ENCODE measurements around the gene FTL.

DNA sequence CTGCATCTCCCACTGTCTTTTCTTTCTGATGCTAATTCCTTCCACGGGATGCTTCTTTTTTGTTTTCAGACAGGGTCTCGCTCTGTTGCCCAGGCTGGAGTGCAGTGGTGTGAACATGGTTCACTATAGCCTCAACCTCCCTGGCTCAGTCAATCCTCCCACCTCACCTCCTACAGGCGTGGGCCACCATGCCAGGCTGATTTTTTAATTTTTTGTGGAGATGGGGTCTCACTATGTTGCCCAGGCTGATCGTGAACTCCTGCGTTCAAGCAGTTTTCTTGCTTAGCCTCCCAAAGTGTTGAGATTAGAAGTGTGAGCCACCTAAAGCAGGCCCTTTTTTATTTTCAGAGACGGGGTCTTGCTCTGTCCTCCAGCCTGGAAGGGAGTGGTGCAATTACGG is 23.2 kb downstream of the FTL start:
- no peak for TF ChIP-seq TP53 (CRISPR knock-in tag; IDR thresholded peaks at IDR 0.05)
- no peak for TF ChIP-seq JUN (IDR thresholded peaks at IDR 0.05)
- TF ChIP-seq BHLHE40 (IDR thresholded peaks at IDR 0.05; ENCODE audit: low read depth, low read length), result no peak
- TF ChIP-seq, protein P1, sequence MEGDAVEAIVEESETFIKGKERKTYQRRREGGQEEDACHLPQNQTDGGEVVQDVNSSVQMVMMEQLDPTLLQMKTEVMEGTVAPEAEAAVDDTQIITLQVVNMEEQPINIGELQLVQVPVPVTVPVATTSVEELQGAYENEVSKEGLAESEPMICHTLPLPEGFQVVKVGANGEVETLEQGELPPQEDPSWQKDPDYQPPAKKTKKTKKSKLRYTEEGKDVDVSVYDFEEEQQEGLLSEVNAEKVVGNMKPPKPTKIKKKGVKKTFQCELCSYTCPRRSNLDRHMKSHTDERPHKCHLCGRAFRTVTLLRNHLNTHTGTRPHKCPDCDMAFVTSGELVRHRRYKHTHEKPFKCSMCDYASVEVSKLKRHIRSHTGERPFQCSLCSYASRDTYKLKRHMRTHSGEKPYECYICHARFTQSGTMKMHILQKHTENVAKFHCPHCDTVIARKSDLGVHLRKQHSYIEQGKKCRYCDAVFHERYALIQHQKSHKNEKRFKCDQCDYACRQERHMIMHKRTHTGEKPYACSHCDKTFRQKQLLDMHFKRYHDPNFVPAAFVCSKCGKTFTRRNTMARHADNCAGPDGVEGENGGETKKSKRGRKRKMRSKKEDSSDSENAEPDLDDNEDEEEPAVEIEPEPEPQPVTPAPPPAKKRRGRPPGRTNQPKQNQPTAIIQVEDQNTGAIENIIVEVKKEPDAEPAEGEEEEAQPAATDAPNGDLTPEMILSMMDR (IDR thresholded peaks at IDR 0.05), result no peak
- TF ChIP-seq EP300 (IDR thresholded peaks at IDR 0.05), result no peak
- no peak for TF ChIP-seq CHD2 (IDR thresholded peaks at IDR 0.05; ENCODE audit: low read length, partially characterized antibody)
- no peak for TF ChIP-seq POLR2A (IDR thresholded peaks at IDR 0.05; ENCODE audit: low read length)
- no peak for TF ChIP-seq CEBPB (IDR thresholded peaks at IDR 0.05)
- TF ChIP-seq, protein P2, sequence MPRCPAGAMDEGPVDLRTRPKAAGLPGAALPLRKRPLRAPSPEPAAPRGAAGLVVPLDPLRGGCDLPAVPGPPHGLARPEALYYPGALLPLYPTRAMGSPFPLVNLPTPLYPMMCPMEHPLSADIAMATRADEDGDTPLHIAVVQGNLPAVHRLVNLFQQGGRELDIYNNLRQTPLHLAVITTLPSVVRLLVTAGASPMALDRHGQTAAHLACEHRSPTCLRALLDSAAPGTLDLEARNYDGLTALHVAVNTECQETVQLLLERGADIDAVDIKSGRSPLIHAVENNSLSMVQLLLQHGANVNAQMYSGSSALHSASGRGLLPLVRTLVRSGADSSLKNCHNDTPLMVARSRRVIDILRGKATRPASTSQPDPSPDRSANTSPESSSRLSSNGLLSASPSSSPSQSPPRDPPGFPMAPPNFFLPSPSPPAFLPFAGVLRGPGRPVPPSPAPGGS (IDR thresholded peaks at IDR 0.05), result no peak
- TF ChIP-seq RAD21 (conservative IDR thresholded peaks at IDR 0.05 in 1 of 2, IDR thresholded peaks at IDR 0.05 in 1 of 2), result no peak
- TF ChIP-seq CBX2 (IDR thresholded peaks at IDR 0.05; ENCODE audit: borderline replicate concordance, low read depth), result no peak
- no peak for TF ChIP-seq POLR2AphosphoS2 (conservative IDR thresholded peaks at IDR 0.05; ENCODE audit: low read length)
- no peak for TF ChIP-seq MAZ (IDR thresholded peaks at IDR 0.05; ENCODE audit: borderline replicate concordance, low read depth, low read length)
